Hepatocyte (in vitro differentiated cells): Measurements from ENCODE around the gene MFAP5.

ENCODE experiments used
- EZH2 ChIP-seq: fragments of 200-600 bp; sonication (generic); IDR thresholded peaks from 2 replicates; pipeline ENCODE4 v1.6.1; 2016; ENCODE audit warnings: antibody characterized with exemption, mild to moderate bottlenecking, borderline replicate concordance
- EZH2phosphoT487 ChIP-seq: fragments of 200-600 bp; sonication (generic); IDR thresholded peaks from one replicate; pipeline ENCODE4 v1.6.1; 2018; ENCODE audit warnings: antibody characterized with exemption, mild to moderate bottlenecking, low read depth, moderate library complexity; ENCODE audit not compliant: unreplicated experiment, severe bottlenecking
- TF ChIP-seq, protein P1 (sequence below): fragments of 200-600 bp; sonication (generic); IDR thresholded peaks from 2 replicates; pipeline ENCODE4 v1.5.1; 2016; ENCODE audit warnings: antibody characterized with exemption, mild to moderate bottlenecking; ENCODE audit not compliant: poor library complexity

DNA sequence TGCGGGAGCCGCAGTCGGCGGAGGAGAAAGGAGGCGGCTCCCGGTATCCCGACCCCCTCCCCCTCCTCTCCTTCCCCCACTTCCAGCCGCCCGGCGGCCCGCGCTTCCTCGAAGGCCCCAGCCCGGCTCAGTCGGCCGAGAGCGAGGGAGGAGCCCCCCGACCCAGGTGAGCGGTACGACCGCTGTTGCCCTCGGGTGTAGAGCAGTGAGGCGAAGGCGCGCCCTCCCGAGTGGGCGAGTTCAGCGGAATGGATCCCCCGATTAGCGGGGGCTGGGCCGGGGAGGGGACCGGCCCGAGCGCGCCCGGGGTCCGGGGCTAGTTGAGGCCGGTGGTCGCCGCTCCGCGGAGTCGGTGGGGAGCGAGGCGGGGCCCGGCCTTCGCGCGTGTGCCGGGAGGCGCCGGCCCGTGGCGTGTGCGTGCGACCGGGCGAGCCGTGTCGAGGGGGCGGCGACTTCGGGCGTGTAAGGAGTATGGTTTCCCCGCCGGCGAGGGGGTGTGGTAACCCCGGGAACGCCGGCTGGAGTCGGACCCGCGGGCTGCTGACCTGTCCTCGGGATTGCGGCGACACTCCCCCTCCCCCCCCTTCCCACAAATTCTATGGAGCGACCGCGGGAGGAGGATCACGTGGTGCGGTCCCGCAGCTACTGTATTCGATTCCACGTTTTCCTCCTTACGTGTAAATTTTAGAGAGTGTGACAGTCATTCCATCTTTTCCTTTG, 35.7 kb upstream of the MFAP5 start:
- no peak for TF ChIP-seq EZH2
- TF ChIP-seq, protein P1, sequence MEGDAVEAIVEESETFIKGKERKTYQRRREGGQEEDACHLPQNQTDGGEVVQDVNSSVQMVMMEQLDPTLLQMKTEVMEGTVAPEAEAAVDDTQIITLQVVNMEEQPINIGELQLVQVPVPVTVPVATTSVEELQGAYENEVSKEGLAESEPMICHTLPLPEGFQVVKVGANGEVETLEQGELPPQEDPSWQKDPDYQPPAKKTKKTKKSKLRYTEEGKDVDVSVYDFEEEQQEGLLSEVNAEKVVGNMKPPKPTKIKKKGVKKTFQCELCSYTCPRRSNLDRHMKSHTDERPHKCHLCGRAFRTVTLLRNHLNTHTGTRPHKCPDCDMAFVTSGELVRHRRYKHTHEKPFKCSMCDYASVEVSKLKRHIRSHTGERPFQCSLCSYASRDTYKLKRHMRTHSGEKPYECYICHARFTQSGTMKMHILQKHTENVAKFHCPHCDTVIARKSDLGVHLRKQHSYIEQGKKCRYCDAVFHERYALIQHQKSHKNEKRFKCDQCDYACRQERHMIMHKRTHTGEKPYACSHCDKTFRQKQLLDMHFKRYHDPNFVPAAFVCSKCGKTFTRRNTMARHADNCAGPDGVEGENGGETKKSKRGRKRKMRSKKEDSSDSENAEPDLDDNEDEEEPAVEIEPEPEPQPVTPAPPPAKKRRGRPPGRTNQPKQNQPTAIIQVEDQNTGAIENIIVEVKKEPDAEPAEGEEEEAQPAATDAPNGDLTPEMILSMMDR: no peak
- no peak for TF ChIP-seq EZH2phosphoT487
